Heart left ventricle (tissue), 13 donors: ENCODE data around the gene ACTBL2.

ENCODE experiments used
- CTCF ChIP-seq, 12 donors: fragments of 200-600 bp; sonication (generic) in 4 of 12; IDR thresholded peaks; one replicate each; pipeline versions ENCODE4 v1.5.0 to v1.8.0; 2018 to 2022; ENCODE audit warnings: antibody characterized with exemption in 12 of 12, mild to moderate bottlenecking in 5 of 12
- POLR2A ChIP-seq, 2 donors: fragments of 450-650 bp; IDR thresholded peaks; one replicate each; pipeline ENCODE4 v1.6.1; 2017; ENCODE audit warnings: antibody characterized with exemption in 2 of 2, mild to moderate bottlenecking in 2 of 2, moderate library complexity in 2 of 2
- donor health status: ischemic (EF 13 %, LVEDD 7.1; RV severe dilation, severe dysfunction).
- donor health status: DM: no; HTN: yes; CAD: no.
- donor health status: DM: no; HTN: no; CAD: no.
- donor health status: ischemic (EF 25% LVEDD 6.9; RV normal size, moderate dysfunction).
- donor health status: ischemic (EF 25% LVEDD 5.7; RV mildly dilated, moderate dysfunction).
- donor health status: ischemic (EF 35%, LVEDD 5.7; RV mildly dilated, moderate dysfunction).
- donor health status: nonischemic (EF 11% LVEDD 7.7; RV severe dilation, severe dysfunction).
- donor health status: DM: yes; HTN: yes; CAD: no.
- donor health status: PGD.
- donor health status: ischemic (EF 29% LVEDD 5.4; RV normal size, mild dysfunction).
- donor health status: nonischemic (EF 23%, LVEDD 6.1; RV moderate dilation, normal function).

DNA sequence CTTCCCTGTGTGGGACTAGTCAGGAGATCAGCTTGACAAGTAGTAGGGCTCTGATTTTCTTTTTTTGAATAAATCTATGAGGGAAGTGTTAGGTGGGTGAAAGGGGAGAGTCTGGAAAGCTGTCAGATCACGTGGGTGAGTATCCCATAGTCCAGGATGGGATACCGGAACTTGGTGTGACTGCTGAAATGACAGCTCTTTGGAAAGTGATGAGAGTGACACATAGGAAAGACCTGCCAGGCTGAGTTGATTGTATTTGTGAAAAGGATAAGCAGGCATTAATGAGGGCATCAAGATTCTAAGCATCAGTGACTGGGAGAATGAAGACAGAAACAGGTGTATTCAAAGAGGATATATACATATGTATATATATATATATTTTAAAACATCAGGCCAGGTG, 35.6 kb downstream of the ACTBL2 start:
- TF ChIP-seq CTCF (IDR thresholded peaks at IDR 0.05) (no peak), POLR2A (IDR thresholded peaks at IDR 0.05) (no peak)
